ENCODE measurements around the gene IGFBP1. TPM values are rescaled to one million over a fixed set of nuclear protein-coding genes. Genes with fewer than 3 reads are reported as not detected.

IGFBP1 gene
- total and polyA plus RNA-seq, 7 donors, result not detected

GRCh38 chr7:45863715-45864114 is 24.6 kb upstream of the IGFBP1 start:
- Histone ChIP-seq H3K4me3 (no peak overlapping the region), H3K36me3 (no peaks in the 10 kb centered on the region), H3K27ac (no peak overlapping the region), H3K9me3 (no peaks in the 10 kb centered on the region), H3K27me3 (no peaks in the 10 kb centered on the region), H3K4me1 (no peaks in the 10 kb centered on the region)
- DNase-seq, result no peak
- 74% methylated on average over 9 of the region's 9 CpGs for WGBS, 2 donors
- no peak for TF ChIP-seq POLR2A (IDR thresholded peaks at IDR 0.05)
- TF ChIP-seq, protein P1, sequence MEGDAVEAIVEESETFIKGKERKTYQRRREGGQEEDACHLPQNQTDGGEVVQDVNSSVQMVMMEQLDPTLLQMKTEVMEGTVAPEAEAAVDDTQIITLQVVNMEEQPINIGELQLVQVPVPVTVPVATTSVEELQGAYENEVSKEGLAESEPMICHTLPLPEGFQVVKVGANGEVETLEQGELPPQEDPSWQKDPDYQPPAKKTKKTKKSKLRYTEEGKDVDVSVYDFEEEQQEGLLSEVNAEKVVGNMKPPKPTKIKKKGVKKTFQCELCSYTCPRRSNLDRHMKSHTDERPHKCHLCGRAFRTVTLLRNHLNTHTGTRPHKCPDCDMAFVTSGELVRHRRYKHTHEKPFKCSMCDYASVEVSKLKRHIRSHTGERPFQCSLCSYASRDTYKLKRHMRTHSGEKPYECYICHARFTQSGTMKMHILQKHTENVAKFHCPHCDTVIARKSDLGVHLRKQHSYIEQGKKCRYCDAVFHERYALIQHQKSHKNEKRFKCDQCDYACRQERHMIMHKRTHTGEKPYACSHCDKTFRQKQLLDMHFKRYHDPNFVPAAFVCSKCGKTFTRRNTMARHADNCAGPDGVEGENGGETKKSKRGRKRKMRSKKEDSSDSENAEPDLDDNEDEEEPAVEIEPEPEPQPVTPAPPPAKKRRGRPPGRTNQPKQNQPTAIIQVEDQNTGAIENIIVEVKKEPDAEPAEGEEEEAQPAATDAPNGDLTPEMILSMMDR (IDR thresholded peaks at IDR 0.05), result no peak
- TF ChIP-seq POLR2AphosphoS5 (IDR thresholded peaks at IDR 0.05), result no peak
- no peak for TF ChIP-seq EP300 (IDR thresholded peaks at IDR 0.05)
- intact Hi-C loops (cut with DNase I), result no loop called here

GRCh38 chr7:45865594-45866410 is 22.5 kb upstream of the IGFBP1 start:
- Histone ChIP-seq H3K4me3 (no peak overlapping the region), H3K36me3 (no peaks in the 10 kb centered on the region), H3K4me1 (no peaks in the 10 kb centered on the region), H3K9me3 (no peaks in the 10 kb centered on the region), H3K27ac (no peak overlapping the region), H3K27me3 (no peaks in the 10 kb centered on the region)
- intact Hi-C loops (cut with DNase I), result no loop called here
- DNase-seq, result no peak
- TF ChIP-seq, protein P1 (IDR thresholded peaks at IDR 0.05), result no peak
- TF ChIP-seq POLR2A (IDR thresholded peaks at IDR 0.05), result no peak
- 76 to 77% methylated on average over 13 of the region's 13 CpGs for WGBS, 2 donors

DNA sequence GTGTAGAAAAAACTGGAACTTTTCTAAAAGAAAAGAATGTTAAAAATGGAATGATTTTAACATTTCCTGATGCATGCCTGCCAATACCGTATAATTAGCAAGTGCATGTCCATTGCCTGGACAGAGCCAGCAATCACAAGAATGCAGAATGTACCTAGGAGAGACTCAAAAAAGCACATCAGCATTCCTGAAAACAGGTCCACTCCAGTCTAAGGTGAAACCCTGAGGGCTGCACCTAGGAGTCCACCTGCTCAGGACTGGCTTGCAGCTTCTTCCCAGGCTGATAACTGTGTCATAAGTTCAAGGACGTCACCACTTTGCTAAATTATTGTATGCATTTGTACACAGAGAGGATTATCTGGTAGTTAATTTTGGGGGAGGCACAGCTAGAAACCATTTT is 20.8 kb upstream of the IGFBP1 start:
- Histone ChIP-seq H3K4me1 (no peaks in the 10 kb centered on the region), H3K36me3 (no peaks in the 10 kb centered on the region), H3K27me3 (no peaks in the 10 kb centered on the region), H3K4me3 (no peak overlapping the region), H3K9me3 (no peaks in the 10 kb centered on the region), H3K27ac (no peak overlapping the region)
- intact Hi-C loops (cut with DNase I), result no loop called here
- TF ChIP-seq EP300 (IDR thresholded peaks at IDR 0.05) (no peak), POLR2A (IDR thresholded peaks at IDR 0.05) (no peak), POLR2AphosphoS5 (IDR thresholded peaks at IDR 0.05) (no peak)
- TF ChIP-seq, protein P1 (IDR thresholded peaks at IDR 0.05), result no peak
- 69 to 82% methylated on average over 2 of the region's 2 CpGs for WGBS, 2 donors
- DNase-seq, result no peak

GRCh38 chr7:45869426-45869825 is 18.9 kb upstream of the IGFBP1 start:
- no peaks in the 10 kb centered on the region for H3K27me3 ChIP-seq
- DNase-seq, result no peak
- no peaks in the 10 kb centered on the region for H3K36me3 ChIP-seq
- no peak overlapping the region for H3K4me3 ChIP-seq
- no peaks in the 10 kb centered on the region for H3K9me3 ChIP-seq
- TF ChIP-seq POLR2AphosphoS5 (IDR thresholded peaks at IDR 0.05), result no peak
- TF ChIP-seq EP300 (IDR thresholded peaks at IDR 0.05), result no peak
- TF ChIP-seq POLR2A (IDR thresholded peaks at IDR 0.05), result no peak
- TF ChIP-seq, protein P1 (IDR thresholded peaks at IDR 0.05), result no peak
- WGBS, 2 donors, result 60 to 67% methylated on average over 4 of the region's 4 CpGs
- intact Hi-C loops (cut with DNase I), result no loop called here
- no peak overlapping the region for H3K27ac ChIP-seq
- no peaks in the 10 kb centered on the region for H3K4me1 ChIP-seq
